Adrenal gland (tissue), 5 donors: ENCODE measurements around the gene PEX14.

Source experiments
- POLR2A ChIP-seq, 2 donors: fragments of 450-650 bp; IDR thresholded peaks; one replicate each; pipeline ENCODE4 v1.6.1; 2017; ENCODE audit warnings: antibody characterized with exemption in 2 of 2, mild to moderate bottlenecking in 2 of 2, moderate library complexity in 1 of 2
- TF ChIP-seq, protein P1 (sequence below), 6 experiments: fragments of 450-650 bp in 4 of 6; fragments of 200-600 bp in 2 of 6; sonication (generic) in 1 of 6; IDR thresholded peaks; 1 replicate in 5 of 6; 2 replicates in 1 of 6; pipeline versions ENCODE4 v1.5.1 to v1.8.0; 2016 to 2021; ENCODE audit warnings: antibody characterized with exemption in 6 of 6, mild to moderate bottlenecking in 2 of 6, moderate library complexity in 1 of 6
- donor health status: DM: no; HTN: no; CAD: no.

DNA sequence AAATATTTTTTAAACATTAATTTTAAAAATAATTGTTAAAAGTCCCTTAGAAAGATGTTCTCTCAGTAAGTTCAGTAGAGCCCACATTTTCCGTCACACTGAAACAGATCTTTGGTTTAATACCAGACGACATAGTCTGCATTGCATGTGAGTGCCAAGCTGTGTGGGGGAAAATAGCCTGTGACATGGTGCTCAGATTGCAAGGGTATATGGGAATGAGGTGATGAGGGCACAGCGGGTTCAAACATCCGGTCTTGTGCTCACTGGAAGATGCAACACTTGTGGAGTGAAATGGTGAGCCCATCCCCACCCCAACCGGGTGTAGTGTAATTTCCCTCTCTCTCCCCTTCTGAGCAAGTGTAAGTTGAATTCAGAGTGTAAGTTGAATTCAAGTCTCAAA, 114.3 kb downstream of the PEX14 start:
- no peak for TF ChIP-seq POLR2A (IDR thresholded peaks at IDR 0.05)
- TF ChIP-seq, protein P1, sequence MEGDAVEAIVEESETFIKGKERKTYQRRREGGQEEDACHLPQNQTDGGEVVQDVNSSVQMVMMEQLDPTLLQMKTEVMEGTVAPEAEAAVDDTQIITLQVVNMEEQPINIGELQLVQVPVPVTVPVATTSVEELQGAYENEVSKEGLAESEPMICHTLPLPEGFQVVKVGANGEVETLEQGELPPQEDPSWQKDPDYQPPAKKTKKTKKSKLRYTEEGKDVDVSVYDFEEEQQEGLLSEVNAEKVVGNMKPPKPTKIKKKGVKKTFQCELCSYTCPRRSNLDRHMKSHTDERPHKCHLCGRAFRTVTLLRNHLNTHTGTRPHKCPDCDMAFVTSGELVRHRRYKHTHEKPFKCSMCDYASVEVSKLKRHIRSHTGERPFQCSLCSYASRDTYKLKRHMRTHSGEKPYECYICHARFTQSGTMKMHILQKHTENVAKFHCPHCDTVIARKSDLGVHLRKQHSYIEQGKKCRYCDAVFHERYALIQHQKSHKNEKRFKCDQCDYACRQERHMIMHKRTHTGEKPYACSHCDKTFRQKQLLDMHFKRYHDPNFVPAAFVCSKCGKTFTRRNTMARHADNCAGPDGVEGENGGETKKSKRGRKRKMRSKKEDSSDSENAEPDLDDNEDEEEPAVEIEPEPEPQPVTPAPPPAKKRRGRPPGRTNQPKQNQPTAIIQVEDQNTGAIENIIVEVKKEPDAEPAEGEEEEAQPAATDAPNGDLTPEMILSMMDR (IDR thresholded peaks at IDR 0.05), result no peak
